Calu3 (cell line): ENCODE results near the gene RERE. TPM values are rescaled to one million over a fixed set of nuclear protein-coding genes. Genes with fewer than 3 reads are reported as not detected.

Experiments
- BruUV-seq: library from RNA; stranded (reverse); fragments of 400-500 nt; replicated peaks from 2 replicates; lab custom pipeline; 2021; lab: Mats Ljungman, UMichigan
- CTCF ChIA-PET: fragments of 300-600 bp; sonication (Branson Sonifier 250); formaldehyde crosslinking; loops from one replicate; lab custom pipeline; 2022; ENCODE audit warnings: antibody characterized with exemption; lab: Charles Lee
- DNase-seq: peaks from one replicate; pipeline ENCODE4 v3.0.0; 2022
- H3K27ac Mint-ChIP-seq: one replicate; pipeline ENCODE4 v1.8.0; 2022; ENCODE audit warnings: mixed read lengths; ENCODE audit not compliant: unreplicated experiment
- H3K27me3 Mint-ChIP-seq: one replicate; pipeline ENCODE4 v1.8.0; 2022; ENCODE audit warnings: mixed read lengths; ENCODE audit not compliant: unreplicated experiment
- H3K36me3 Mint-ChIP-seq: one replicate; pipeline ENCODE4 v1.8.0; 2022; ENCODE audit warnings: mild to moderate bottlenecking, moderate library complexity, mixed read lengths; ENCODE audit not compliant: insufficient read depth, unreplicated experiment
- H3K4me1 Mint-ChIP-seq: one replicate; pipeline ENCODE4 v1.8.0; 2022; ENCODE audit warnings: mild to moderate bottlenecking, low read depth, mixed read lengths; ENCODE audit not compliant: unreplicated experiment
- H3K4me3 Mint-ChIP-seq: one replicate; pipeline ENCODE4 v1.8.0; 2022; ENCODE audit warnings: mild to moderate bottlenecking, low read depth, moderate library complexity, mixed read lengths; ENCODE audit not compliant: unreplicated experiment
- H3K9me3 Mint-ChIP-seq: one replicate; pipeline ENCODE4 v1.8.0; 2022; ENCODE audit warnings: low read depth, mixed read lengths; ENCODE audit not compliant: unreplicated experiment
- CTCF ChIP-seq: fragments of 200-600 bp; IDR thresholded peaks from one replicate; pipeline ENCODE4 v1.8.0; 2022; ENCODE audit warnings: antibody characterized with exemption; ENCODE audit not compliant: unreplicated experiment
- intact Hi-C: fragments of 100-400 bp; cut with micrococcal nuclease; formaldehyde crosslinking; loops from one replicate; pipeline ENCODE4 v1.10.0; 2022; ENCODE audit not compliant: unreplicated experiment
- total RNA-seq: library from RNA; stranded (reverse); gene quantifications from 2 replicates; pipeline ENCODE4 v1.2.3, GENCODE V29; 2022

The RERE gene
- total RNA-seq, 1 experiment from 2014 or later: 45.9 TPM

GRCh38 chr1:8666389-8667167 is 150.9 kb downstream of the RERE start:
- BruUV-seq: no TSS peak
- CTCF ChIA-PET: no interaction called here
- Mint-ChIP-seq H3K36me3 (peaks cover 5% of the 10 kb centered on the region), H3K27ac (no peak overlapping the region), H3K4me1 (peaks cover 26% of the 10 kb centered on the region), H3K4me3 (no peak overlapping the region), H3K27me3 (no peaks in the 10 kb centered on the region), H3K9me3 (no peaks in the 10 kb centered on the region)
- intact Hi-C loops: no loop called here
- no peak for TF ChIP-seq CTCF
- DNase-seq: no peak

GRCh38 chr1:8665833-8666232 is 151.6 kb downstream of the RERE start:
- Mint-ChIP-seq H3K9me3 (no peaks in the 10 kb centered on the region), H3K4me3 (no peak overlapping the region), H3K27ac (no peak overlapping the region), H3K4me1 (peaks cover 19% of the 10 kb centered on the region), H3K27me3 (no peaks in the 10 kb centered on the region), H3K36me3 (peaks cover 5% of the 10 kb centered on the region)
- intact Hi-C loops: no loop called here
- CTCF ChIA-PET: no interaction called here
- no peak for TF ChIP-seq CTCF
- BruUV-seq: no TSS peak
- DNase-seq: no peak

- CTCF ChIA-PET: no interaction called here
- peaks cover 5% of the 10 kb centered on the region for H3K36me3 Mint-ChIP-seq
- BruUV-seq: no TSS peak
- peaks cover 10% of the 10 kb centered on the region for H3K4me1 Mint-ChIP-seq
- no peaks in the 10 kb centered on the region for H3K27me3 Mint-ChIP-seq
- H3K9me3 Mint-ChIP-seq: no peaks in the 10 kb centered on the region
- TF ChIP-seq CTCF: no peak
- no peak for DNase-seq
- no peak overlapping the region for H3K4me3 Mint-ChIP-seq
- no peak overlapping the region for H3K27ac Mint-ChIP-seq
- intact Hi-C loops: no loop called here
Measured at GRCh38 chr1:8664887-8665286, 152.6 kb downstream of the RERE start.

GRCh38 chr1:8663915-8664329 is 153.5 kb downstream of the RERE start:
- no peak overlapping the region for H3K4me3 Mint-ChIP-seq

More at GRCh38 chr1:8663915-8664329, 153.5 kb downstream of the RERE start:
- H3K4me1 Mint-ChIP-seq: peaks cover 10% of the 10 kb centered on the region
- peak; percentile 16 for DNase-seq
- no TSS peak for BruUV-seq
- no peaks in the 10 kb centered on the region for H3K27me3 Mint-ChIP-seq
- CTCF ChIA-PET: no interaction called here
- H3K36me3 Mint-ChIP-seq: peaks cover 5% of the 10 kb centered on the region
- H3K9me3 Mint-ChIP-seq: no peaks in the 10 kb centered on the region
- H3K27ac Mint-ChIP-seq: no peak overlapping the region
- intact Hi-C loops: no loop called here
- no peak for TF ChIP-seq CTCF
